K562 (cell line): Measurements from ENCODE around the gene CDC45. TPM values are rescaled to one million over a fixed set of nuclear protein-coding genes. Genes with fewer than 3 reads are reported as not detected.
A peak's percentile ranks its signal among the peaks of the same experiment; 100 is the strongest.

Source experiments
- CREB1 ChIP-seq, 2 experiments: sonication (generic) in 1 of 2; formaldehyde crosslinking in 1 of 2; IDR thresholded peaks; 2 replicates each; pipeline versions ENCODE4 v1.6.1 to v1.8.0; 2012 to 2022; ENCODE audit warnings: inconsistent platforms in 1 of 2, mild to moderate bottlenecking in 1 of 2, missing genetic modification reagents in 1 of 2, moderate library complexity in 1 of 2
- CREM ChIP-seq: IDR thresholded peaks from 2 replicates; pipeline ENCODE4 v1.6.1; 2014; ENCODE audit warnings: antibody characterized with exemption, low read depth
- DMBX1 ChIP-seq: fragments of 250-450 bp; sonication (Bioruptor Pico); IDR thresholded peaks from 2 replicates; pipeline ENCODE4 v1.8.0; 2022; ENCODE audit warnings: inconsistent platforms, mild to moderate bottlenecking, moderate library complexity, borderline replicate concordance
- RBM34 ChIP-seq: fragments of 200-400 bp; formaldehyde crosslinking; IDR thresholded peaks from 2 replicates; pipeline ENCODE4 v1.6.1; 2018; ENCODE audit warnings: low read length, borderline replicate concordance; ENCODE audit not compliant: insufficient read depth
- TARDBP ChIP-seq: fragments of 450-650 bp; IDR thresholded peaks from 2 replicates; pipeline ENCODE4 v1.6.1; 2016
- TCF7L2 ChIP-seq: fragments of 150-350 bp; IDR thresholded peaks from 2 replicates; pipeline ENCODE4 v1.6.1; 2016; ENCODE audit warnings: low read depth, mild to moderate bottlenecking, low read length, moderate library complexity
- TRIM28 ChIP-seq: fragments of 450-650 bp; IDR thresholded peaks from 2 replicates; pipeline ENCODE4 v1.6.1; 2017
- ZBTB34 ChIP-seq: fragments of 250-450 bp; sonication (Bioruptor Pico); IDR thresholded peaks from 2 replicates; pipeline ENCODE4 v1.8.0; 2021; ENCODE audit warnings: mild to moderate bottlenecking, moderate library complexity
- ZNF146 ChIP-seq: IDR thresholded peaks from one replicate; pipeline ENCODE4 v1.6.1; 2018; ENCODE audit warnings: missing compliant biosample characterization; ENCODE audit not compliant: unreplicated experiment
- ZNF232 ChIP-seq: sonication (generic); formaldehyde crosslinking; IDR thresholded peaks from 2 replicates; pipeline ENCODE4 v1.8.0; 2022; ENCODE audit warnings: mild to moderate bottlenecking, missing genetic modification reagents
- ZNF41 ChIP-seq: fragments of 250-450 bp; sonication (Bioruptor Pico); conservative IDR thresholded peaks from 2 replicates; pipeline ENCODE4 v1.4.0; 2020; ENCODE audit warnings: mild to moderate bottlenecking
- ZNF444 ChIP-seq: fragments of 250-450 bp; sonication (Bioruptor Pico); IDR thresholded peaks from 2 replicates; pipeline ENCODE4 v1.4.0; 2020; ENCODE audit warnings: mild to moderate bottlenecking, moderate library complexity
- ZNF449 ChIP-seq: fragments of 250-450 bp; sonication (Bioruptor Pico); IDR thresholded peaks from 2 replicates; pipeline ENCODE4 v1.8.0; 2022; ENCODE audit warnings: moderate library complexity, mild to moderate bottlenecking, inconsistent platforms
- polyA plus RNA-seq, 8 experiments: library from polyadenylated mRNA; depleted of rRNA in 4 of 8; stranded (reverse) in 5 of 8; unstranded in 3 of 8; fragments of >200 nt; fragmentation: Nextera tagmentation in 2 of 8; fragmentation: Illumina TruSeq in 1 of 8; extraction: Ambion mirVana in 2 of 8; extraction: Trizol in 1 of 8; gene quantifications; 2 replicates each; pipeline versions ENCODE4 v1.2.1 to v1.2.3, GENCODE V29; 2011 to 2014; ENCODE audit warnings: inconsistent platforms in 1 of 8, missing spikeins in 1 of 8
- total RNA-seq, 7 experiments: library from RNA; depleted of rRNA in 6 of 7; stranded (reverse); fragments of >200 nt in 6 of 7; fragmentation: Illumina TruSeq in 2 of 7; extraction: Trizol in 2 of 7; gene quantifications; 2 replicates each; pipeline versions ENCODE4 v1.2.1 to v1.2.3, GENCODE V29; 2011 to 2021; ENCODE audit warnings: low replicate concordance in 1 of 7
- TF ChIP-seq, protein P1 (sequence below): sonication (generic); formaldehyde crosslinking; IDR thresholded peaks from 2 replicates; pipeline ENCODE4 v1.8.1; 2023; ENCODE audit warnings: mild to moderate bottlenecking, missing genetic modification reagents
- TF ChIP-seq, protein P2 (sequence below): fragments of 450-650 bp; formaldehyde crosslinking; IDR thresholded peaks from 2 replicates; pipeline ENCODE4 v1.4.0; 2020; ENCODE audit warnings: mild to moderate bottlenecking, moderate library complexity
- TF ChIP-seq, protein P3 (sequence below): fragments of 450-650 bp; formaldehyde crosslinking; IDR thresholded peaks from 2 replicates; pipeline ENCODE4 v1.4.0; 2020; ENCODE audit warnings: mild to moderate bottlenecking, moderate library complexity

The CDC45 gene
- total and polyA plus RNA-seq, 9 of the 15 experiments (the other 6 are each of a cell fraction or from before 2014, with no cell fraction given) = 251 to 580 (median 410) TPM

DNA sequence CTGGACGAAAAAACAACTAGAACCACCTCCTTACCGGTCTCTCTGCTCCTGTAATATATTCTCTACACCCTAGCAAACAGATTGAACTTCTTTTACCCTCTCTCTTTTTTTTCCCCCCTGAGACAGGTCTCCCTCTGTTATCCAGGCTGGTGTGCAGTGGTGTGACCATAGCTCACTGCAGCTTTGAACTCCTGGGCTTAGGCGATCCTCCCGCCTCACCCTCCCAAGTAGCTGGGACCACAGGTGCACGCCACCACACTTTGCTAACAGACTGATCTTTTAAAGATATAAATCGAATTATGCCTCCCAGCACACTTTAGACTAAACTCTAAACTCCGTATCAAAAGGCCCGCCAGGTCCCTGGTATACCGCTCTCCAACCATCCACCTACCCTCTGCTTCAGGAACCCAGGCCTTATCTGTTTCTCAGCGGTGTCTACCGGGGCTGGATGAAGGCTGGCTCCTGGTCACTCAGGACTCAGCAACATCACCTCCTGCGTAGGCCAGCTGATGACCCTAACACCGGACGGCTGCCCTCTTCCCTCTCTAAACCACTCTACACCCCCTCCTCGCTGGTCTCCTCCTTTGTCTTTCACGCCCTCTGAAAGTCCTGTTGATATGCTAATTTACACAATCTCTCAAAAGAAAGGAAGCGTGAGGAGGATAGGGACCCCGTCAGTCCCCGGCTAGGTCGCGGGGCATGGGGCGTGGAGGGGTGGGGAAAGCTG lies 33.0 kb upstream of the CDC45 start (continued):
- TF ChIP-seq RBM34 (no peak), ZNF146 (CRISPR knock-in tag) (no peak), ZNF232 (CRISPR knock-in tag) (no peak), TRIM28 (peak; percentile 87), TARDBP (0 out of 2 replicates have a peak, but pooled peaks have one; percentile 24), ZNF449 (no peak), ZNF444 (CRISPR knock-in tag) (no peak), CREM (no peak), DMBX1 (CRISPR knock-in tag) (no peak), ZNF41 (CRISPR knock-in tag) (peak; percentile 63; the same call in 1 of the 2 replicates), TCF7L2 (no peak), ZBTB34 (CRISPR knock-in tag) (no peak), CREB1 (IDR thresholded peaks at IDR 0.05) (no peak; the same call in 1 of the 2 replicates), CREB1 (CRISPR knock-in tag; IDR thresholded peaks at IDR 0.05) (no peak)
- TF ChIP-seq, protein P1, sequence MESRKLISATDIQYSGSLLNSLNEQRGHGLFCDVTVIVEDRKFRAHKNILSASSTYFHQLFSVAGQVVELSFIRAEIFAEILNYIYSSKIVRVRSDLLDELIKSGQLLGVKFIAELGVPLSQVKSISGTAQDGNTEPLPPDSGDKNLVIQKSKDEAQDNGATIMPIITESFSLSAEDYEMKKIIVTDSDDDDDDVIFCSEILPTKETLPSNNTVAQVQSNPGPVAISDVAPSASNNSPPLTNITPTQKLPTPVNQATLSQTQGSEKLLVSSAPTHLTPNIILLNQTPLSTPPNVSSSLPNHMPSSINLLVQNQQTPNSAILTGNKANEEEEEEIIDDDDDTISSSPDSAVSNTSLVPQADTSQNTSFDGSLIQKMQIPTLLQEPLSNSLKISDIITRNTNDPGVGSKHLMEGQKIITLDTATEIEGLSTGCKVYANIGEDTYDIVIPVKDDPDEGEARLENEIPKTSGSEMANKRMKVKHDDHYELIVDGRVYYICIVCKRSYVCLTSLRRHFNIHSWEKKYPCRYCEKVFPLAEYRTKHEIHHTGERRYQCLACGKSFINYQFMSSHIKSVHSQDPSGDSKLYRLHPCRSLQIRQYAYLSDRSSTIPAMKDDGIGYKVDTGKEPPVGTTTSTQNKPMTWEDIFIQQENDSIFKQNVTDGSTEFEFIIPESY (CRISPR knock-in tag) = no peak
- TF ChIP-seq, protein P2, sequence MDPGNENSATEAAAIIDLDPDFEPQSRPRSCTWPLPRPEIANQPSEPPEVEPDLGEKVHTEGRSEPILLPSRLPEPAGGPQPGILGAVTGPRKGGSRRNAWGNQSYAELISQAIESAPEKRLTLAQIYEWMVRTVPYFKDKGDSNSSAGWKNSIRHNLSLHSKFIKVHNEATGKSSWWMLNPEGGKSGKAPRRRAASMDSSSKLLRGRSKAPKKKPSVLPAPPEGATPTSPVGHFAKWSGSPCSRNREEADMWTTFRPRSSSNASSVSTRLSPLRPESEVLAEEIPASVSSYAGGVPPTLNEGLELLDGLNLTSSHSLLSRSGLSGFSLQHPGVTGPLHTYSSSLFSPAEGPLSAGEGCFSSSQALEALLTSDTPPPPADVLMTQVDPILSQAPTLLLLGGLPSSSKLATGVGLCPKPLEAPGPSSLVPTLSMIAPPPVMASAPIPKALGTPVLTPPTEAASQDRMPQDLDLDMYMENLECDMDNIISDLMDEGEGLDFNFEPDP (CRISPR knock-in tag) = peak; percentile 33; the same call in 1 of the 2 replicates
- TF ChIP-seq, protein P3, sequence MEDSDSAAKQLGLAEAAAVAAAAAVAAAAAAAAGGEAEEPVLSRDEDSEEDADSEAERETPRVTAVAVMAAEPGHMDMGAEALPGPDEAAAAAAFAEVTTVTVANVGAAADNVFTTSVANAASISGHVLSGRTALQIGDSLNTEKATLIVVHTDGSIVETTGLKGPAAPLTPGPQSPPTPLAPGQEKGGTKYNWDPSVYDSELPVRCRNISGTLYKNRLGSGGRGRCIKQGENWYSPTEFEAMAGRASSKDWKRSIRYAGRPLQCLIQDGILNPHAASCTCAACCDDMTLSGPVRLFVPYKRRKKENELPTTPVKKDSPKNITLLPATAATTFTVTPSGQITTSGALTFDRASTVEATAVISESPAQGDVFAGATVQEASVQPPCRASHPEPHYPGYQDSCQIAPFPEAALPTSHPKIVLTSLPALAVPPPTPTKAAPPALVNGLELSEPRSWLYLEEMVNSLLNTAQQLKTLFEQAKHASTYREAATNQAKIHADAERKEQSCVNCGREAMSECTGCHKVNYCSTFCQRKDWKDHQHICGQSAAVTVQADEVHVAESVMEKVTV (CRISPR knock-in tag) = no peak
